ENCODE results near the gene CKAP2L. TPM values are rescaled to one million over a fixed set of nuclear protein-coding genes. Genes with fewer than 3 reads are reported as not detected.

CKAP2L gene
- total and polyA plus RNA-seq, 9 of the 15 experiments (the other 6 are each of a cell fraction or from before 2014, with no cell fraction given), result 10.4 to 21.9 (median 14.2) TPM

DNA sequence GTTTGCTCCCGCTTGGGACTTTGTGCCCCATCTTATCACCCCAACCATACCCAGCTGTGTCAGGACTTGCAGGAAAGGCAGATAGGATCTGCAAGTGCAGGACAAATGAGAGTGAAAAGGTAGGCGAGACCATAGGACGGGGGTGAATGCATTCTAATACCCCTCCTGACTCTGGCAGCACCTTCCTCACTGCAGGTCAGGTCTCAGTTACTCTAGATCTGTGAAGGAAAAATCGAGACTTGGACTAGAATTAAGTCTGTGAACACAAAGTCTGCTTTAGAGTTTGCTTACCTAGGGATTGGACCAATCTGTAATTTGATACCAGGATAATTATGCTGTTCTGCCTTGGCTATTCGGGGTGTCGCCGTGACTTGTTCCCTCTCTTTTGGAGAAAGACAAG is 23.9 kb downstream of the CKAP2L start:
- Histone ChIP-seq H3K9ac (ENCODE audit: insufficient read depth in 1 of 2, low read depth in 2 of 2, low read length in 2 of 2) (peak overlapping the region in 1 of 2 experiments; percentile 20; a peak in 1 of 4 replicates), H3K27me3 (ENCODE audit: control insufficient read depth in 2 of 2, insufficient read depth in 2 of 2, low read length in 2 of 2) (no peaks in the 10 kb centered on the region), H3K9me1 (ENCODE audit: control insufficient read depth, insufficient read depth, low read length) (no peaks in the 10 kb centered on the region), H4K20me1 (replicated peaks; ENCODE audit: control insufficient read depth, insufficient read depth, low read length) (no peaks in the 10 kb centered on the region), H3K79me2 (ENCODE audit: control insufficient read depth, insufficient read depth, low read length) (no peaks in the 10 kb centered on the region), H3K27ac (ENCODE audit: extremely low read depth, low read depth, low read length) (no peak overlapping the region), H3K4me1 (replicated peaks in 1 of 2; ENCODE audit: control insufficient read depth in 2 of 2, insufficient read depth in 2 of 2, low read length in 2 of 2) (peaks cover 0 to 5% of the 10 kb centered on the region in 2 experiments; a peak in 1 of 5 replicates), H3K36me3 (ENCODE audit: control insufficient read depth, insufficient read depth, low read length) (peaks cover 69% of the 10 kb centered on the region), H3K4me2 (ENCODE audit: insufficient read depth, low read length) (no peak overlapping the region), H3K4me3 (no peak overlapping the region), H2AFZ (ENCODE audit: low read depth, low read length) (no peak overlapping the region), H3K9me3 (replicated peaks; ENCODE audit: control insufficient read depth, insufficient read depth, low read depth, low read length) (no peaks in the 10 kb centered on the region)
- intact Hi-C loops (cut with micrococcal nuclease), result no loop called here
- FAIRE-seq (peak; percentile 46), DNase-seq (ENCODE audit: extremely low read depth in 1 of 4, low spot score in 3 of 4) (peak in 1 of 4 experiments; percentile 18), ATAC-seq (peak; percentile 43)
- ChIA-PET CTCF (ENCODE audit: low intra/inter-chr PET ratio) (no interaction called here), POLR2A (interaction anchor here (0.6 to 4.2 kb wide), 10 partner anchors 8 to 668 kb away, joined by 3 to 19 read pairs (median 3); no protein-coding TSS in a partner anchor)
- 44% methylated on average over 7 of the region's 7 CpGs for WGBS (ENCODE audit: insufficient coverage, low coverage, missing lambda C conversion rate)
- in situ Hi-C loops (cut with MboI), result no loop called here
- TF ChIP-seq ARID1B (IDR thresholded peaks at IDR 0.05) (0 out of 2 replicates have a peak, but pooled peaks have one; percentile 21), ATF7 (IDR thresholded peaks at IDR 0.05) (peak; percentile 39; the same call in 1 of the 2 replicates), PTRF (tag; IDR thresholded peaks at IDR 0.05) (no peak), STAT5A (IDR thresholded peaks at IDR 0.05; ENCODE audit: borderline replicate concordance, low read length) (no peak)
- TF ChIP-seq, protein P1, sequence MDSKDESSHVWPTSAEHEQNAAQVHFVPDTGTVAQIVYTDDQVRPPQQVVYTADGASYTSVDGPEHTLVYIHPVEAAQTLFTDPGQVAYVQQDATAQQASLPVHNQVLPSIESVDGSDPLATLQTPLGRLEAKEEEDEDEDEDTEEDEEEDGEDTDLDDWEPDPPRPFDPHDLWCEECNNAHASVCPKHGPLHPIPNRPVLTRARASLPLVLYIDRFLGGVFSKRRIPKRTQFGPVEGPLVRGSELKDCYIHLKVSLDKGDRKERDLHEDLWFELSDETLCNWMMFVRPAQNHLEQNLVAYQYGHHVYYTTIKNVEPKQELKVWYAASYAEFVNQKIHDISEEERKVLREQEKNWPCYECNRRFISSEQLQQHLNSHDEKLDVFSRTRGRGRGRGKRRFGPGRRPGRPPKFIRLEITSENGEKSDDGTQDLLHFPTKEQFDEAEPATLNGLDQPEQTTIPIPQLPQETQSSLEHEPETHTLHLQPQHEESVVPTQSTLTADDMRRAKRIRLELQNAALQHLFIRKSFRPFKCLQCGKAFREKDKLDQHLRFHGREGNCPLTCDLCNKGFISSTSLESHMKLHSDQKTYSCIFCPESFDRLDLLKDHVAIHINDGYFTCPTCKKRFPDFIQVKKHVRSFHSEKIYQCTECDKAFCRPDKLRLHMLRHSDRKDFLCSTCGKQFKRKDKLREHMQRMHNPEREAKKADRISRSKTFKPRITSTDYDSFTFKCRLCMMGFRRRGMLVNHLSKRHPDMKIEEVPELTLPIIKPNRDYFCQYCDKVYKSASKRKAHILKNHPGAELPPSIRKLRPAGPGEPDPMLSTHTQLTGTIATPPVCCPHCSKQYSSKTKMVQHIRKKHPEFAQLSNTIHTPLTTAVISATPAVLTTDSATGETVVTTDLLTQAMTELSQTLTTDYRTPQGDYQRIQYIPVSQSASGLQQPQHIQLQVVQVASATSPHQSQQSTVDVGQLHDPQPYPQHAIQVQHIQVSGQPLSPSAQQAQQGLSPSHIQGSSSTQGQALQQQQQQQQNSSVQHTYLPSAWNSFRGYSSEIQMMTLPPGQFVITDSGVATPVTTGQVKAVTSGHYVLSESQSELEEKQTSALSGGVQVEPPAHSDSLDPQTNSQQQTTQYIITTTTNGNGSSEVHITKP (IDR thresholded peaks at IDR 0.05; ENCODE audit: partially characterized antibody), result peak; percentile 94
- BruUV-seq (replicated peaks), result no TSS peak
